GM21447 (cell line): ENCODE results near the gene MED8.

Experiments used
- ATAC-seq: cut with Tn5 transposase; IDR thresholded peaks from one replicate; pipeline ENCODE4 v1.9.1; 2021; ENCODE audit not compliant: unreplicated experiment

Gene MED8, protein sequence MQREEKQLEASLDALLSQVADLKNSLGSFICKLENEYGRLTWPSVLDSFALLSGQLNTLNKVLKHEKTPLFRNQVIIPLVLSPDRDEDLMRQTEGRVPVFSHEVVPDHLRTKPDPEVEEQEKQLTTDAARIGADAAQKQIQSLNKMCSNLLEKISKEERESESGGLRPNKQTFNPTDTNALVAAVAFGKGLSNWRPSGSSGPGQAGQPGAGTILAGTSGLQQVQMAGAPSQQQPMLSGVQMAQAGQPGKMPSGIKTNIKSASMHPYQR

DNA sequence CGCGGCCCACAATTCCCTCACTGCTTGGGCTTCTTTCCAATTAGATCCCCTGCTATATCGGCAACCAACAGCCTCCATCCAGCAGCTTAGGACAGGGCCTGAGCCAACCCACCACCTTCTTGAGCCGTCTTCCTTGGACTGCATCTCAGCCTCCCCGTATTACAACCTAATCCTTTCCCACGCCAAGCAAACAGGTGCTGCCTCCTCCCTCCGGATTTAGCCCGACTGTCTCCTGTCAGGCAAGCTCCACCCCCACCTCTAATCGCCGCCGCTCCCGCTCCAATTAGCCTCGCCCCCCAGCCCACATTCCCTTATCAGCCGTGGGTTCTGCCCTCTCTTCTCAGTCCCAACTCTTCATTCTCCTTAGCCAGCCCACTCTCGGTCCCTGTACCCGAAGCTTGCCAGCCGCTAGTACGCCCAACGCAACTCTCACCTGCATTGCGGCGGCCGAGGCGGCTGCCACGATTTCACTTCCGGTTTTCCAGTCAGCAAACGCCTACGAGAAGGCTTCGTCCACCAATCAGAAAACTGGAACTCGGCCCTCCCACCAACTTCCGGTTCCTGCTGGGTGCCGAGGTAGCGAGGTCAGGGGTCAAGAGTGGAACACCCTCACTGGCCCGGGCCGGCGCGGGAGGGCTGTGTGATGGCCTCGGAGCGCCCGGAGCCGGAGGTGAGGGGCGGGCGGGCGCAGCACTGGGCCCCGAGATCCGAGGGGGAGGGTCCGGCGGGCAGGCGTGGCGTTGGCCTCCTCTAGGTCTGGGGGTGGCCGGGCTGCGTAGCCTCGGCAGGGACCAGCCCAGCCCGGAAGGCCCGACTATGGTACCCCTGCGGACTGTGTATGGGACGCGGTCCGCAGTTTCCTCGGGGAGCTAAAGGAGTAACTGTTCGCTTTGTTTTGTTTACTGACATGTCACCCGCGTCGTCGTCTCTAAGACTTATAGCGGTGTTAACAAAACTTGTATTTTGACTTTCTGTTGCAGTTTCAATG, at the start of gene MED8, which contains the start of gene SZT2:
MED8 (minus strand) TSS at position 475 of the 988 bp plus-strand sequence; CDS start at position 439, 36 bp downstream.
SZT2 (plus strand) TSS at position 574 of the 988 bp plus-strand sequence; CDS start at position 644, 70 bp downstream.
- ATAC-seq = peak; percentile 95

DNA sequence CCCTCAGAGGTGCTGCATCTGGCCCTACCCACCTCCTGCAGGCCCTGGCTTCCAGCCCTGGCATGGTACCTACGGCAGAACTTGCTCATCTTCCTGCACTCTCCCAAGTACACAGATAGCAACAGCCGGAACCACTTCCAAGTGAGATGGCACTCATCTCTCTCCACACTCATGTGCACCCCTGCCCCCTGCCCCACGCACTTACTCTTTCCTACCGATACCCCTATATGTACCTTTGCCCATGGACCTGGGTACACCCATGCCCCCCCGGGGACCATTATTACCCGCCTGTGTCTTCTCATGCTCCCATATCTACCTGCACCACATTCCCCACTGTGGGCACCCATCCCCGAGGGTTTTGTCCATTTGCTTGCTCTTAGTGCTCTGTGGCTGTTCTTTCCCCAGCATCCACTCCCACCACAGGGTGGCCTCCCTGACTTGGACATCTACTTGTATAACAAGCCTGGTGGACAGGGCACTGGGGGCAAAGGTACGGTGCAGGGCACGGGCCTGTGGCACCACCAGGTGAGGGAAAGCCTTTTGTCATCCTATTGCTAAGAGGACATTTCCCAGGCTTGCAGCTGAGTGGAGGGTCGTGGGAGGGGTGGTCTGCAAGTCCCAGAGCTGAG, 49.5 kb upstream of the MED8 start:
- ATAC-seq = no peak

DNA sequence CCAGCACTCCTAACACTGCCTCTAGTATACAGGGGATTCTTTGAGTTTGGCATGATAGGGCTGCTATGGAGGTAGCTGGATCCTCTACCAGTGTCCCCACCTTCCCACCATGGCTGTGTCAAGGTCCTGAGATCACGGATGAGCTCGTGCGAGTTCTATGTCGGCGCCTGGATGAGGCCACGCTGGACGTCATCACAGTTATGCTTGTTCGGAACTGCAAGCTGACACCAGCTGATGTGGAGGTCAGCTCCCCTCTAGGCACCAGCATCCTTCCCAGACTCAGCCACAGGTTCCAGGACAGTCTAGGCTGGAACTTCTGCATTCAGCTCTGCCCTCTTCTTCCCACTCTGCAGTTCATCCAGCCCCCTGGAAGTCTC, 49.0 kb upstream of the MED8 start:
- ATAC-seq = no peak

DNA sequence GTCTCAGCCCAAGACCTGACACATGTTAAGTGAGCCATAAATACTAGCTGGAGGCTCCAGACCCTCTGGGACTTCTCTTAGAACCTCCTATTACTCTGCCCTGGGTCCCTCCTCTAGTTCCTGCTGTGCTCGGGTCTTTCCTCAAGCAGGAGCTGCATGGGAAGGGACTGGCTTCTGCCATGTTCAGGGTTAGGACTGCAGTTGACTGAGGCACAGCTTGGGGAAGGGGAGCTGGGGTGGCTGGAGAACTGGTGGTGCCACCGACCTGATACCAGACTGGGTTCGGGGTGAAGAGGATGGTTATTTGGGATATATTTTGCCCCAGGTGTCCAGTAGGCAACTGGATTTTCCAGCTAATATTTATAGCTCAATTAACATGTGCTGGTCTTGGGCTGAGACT, 48.4 kb upstream of the MED8 start:
- ATAC-seq = no peak

DNA sequence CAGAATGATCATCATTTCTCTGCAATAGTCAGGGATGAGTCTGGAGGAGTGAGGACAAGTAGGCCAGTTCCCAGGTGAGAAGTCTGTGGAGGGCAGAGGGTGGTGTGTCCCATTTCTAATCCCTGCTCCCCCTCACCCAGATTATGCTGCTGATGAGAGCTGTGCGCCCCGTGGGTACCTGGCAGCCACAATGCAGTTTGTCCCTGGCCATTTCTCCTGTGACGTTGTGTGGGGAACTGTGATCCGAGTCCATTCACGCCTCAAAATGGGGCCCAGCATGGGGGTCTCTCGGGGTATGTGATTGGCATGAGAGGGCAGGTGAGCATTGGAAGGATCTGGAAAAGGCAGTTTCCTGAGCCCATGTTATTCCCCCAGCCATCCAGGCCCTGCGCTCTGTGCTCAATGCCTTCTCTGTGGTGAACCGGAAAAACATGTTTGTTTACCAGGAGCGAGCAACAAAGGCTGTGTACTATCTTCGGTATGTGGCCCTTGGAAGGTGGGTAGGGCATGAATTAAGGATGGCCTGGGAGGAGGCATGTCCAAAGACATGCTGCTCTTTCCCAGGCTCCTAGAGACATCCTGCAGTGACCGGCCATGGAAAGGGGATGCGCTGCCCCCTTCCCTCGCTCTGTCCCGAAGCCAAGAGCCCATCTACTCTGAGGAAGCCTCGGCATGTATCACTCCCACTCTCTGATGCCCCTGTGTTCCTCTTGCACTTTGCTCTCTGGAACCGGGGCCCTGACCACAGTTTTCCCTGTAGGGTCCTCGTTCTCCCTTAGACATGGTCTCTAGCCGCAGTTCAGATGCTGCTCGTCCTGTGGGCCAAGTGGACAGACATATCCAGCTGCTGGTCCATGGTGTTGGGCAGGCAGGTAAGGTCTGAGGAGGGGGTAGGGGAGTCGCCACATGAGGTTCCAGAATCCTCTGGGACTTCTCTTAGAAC, 47.7 kb upstream of the MED8 start:
- no peak for ATAC-seq

DNA sequence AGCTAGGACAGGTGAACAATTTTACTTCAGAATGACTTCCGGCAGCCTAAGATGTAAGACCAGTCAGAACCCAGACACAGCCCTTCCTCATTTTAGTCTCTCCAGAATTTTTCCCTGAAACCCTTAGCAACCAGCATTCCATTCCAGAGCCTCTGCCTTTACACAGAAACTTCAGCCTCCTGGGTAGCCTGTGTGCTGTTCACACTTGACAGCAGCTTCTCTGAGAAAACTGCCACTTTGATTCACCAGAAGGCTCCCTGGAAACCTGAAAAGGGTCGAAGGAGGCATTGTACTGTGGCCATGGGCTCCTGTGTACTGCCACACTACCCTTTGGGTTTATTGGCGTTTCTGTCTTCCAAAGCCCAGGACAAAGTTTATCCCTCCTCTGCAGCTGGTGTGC, 46.8 kb upstream of the MED8 start:
- ATAC-seq = no peak

DNA sequence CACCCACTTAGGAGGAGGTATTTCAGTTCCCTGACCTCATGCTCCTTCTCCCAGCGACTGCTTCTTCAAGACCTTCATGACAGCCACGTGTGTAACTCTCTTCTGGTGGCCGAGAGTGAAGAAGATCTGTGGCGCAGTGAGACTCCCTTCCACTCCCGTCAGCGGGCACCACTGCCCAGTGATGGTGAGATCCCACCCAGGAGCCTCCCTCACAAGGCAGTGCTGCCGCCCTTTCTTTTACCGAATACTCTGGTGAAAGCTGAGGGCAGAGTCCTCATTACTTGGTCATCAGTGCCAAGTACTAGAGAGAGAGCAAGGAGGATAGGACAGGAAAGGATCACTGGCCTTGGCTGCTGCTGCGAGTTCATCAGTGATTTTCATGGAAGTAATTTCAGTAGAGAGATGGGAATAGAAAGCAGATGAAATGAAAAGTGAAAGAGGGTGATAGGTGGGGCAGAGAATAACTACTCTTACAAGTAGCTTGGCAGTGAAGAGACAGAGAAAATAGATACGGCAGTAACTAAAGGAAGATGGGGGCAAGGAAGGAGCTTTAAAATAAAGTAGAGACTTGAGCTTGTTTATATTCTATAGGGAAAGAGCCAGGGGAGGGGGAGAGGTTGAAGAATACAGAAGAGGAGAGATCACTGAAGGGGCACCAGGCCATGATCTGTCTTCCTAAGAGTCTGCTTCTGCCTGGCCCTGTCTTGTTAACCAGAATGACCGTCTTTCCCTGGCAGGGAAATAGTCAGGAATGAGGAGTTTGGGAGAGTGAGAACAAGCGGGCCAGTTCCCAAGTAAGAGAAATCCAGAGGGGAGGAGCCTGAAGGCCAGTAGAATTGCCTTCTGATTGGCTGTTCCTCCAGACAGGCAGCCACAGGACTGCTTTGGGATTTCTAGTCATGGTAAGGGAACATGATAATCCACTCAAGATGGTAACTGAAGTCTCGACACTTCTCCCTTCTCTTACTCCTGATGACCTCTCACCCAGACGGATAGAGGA, 45.8 kb upstream of the MED8 start:
- ATAC-seq = no peak

DNA sequence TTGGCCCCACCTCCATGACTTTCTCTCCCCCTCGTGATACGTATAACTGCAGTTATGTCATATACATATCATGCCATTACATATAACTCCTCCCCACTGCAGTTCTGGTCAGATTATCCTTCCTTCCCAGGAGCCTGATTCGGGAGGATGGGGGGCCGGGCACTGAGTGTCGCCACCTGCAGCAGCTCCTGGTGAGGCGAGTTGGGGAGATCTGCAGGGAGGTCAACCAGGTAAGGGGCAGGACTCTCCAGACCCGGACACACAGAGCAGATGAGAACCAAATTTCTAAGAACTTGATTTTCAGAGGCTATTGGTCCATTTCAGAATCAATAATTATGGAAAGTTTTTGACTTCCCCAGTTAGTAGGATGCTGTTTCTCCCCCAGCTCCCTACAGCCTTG, 44.7 kb upstream of the MED8 start:
- ATAC-seq = no peak

DNA sequence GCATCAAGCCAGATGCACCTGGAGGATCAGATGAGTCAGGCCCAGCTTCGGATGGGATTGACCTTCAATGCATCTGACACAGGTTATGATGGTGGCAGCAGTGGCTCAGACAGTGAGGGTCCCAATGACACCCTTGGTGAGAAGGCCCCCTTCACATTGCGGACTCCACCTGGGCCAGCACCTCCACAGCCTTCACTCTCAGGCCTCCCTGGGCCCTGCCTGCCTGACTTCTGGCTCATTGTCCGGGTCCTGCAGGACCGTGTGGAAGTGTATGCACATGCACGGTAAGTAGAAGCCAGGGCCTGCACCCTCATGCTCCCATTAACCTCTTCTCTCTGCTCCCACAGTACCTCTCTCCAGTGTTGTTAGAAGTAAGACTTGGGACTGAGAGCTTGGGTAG, 43.3 kb upstream of the MED8 start:
- ATAC-seq = no peak

DNA sequence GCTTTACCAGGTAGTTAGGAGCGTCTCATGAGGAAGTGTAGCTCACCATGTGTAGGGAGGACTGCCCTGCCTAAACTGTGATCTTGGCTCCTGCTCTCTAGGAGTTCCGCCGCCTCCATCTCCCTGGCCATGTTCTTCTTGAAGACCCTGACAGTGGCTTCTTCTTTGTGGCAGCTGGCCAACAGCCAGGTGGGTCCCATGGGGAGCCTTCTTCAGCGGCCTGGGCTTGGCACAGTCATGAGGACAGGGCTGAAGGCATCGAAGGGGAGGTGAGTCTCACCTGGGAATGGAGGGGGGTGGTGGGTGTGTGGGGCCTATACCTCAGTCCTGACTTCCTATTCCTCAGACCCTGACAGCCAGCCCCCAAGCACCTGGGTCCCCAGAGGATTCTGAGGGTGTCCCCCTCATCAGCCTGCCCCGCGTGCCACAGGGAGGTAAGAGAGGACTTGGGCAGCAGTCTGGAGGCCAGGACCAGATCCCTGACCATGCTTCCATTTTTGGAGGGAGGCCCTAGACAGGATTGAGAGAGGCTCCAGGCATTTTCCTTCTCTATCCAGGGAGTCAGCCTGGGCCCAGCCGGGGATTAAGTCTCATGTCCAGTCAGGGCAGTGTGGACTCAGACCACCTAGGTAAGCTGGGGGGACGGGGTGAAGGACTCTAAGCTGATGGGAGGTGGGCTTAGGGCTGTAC, 42.7 kb upstream of the MED8 start:
- no peak for ATAC-seq

DNA sequence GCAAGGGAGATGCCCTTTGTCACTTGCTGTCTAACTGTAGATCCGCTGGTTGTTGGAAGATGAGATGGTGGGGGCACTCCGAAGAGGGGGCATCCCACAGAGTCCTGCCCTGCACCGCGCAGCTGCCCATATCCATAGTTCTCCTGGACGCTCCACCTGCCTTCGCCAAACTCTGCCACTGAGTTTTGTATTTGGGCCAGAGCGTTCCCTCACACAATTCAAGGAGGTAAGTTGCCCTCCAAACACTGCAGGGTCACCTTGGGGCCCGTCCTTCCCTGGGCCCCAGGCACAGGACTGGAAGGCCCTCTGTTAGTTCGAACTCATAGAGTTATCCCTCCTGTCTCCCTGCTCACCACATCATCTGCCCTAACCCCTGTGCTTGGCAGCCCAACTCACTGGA, 42.1 kb upstream of the MED8 start:
- ATAC-seq = no peak

DNA sequence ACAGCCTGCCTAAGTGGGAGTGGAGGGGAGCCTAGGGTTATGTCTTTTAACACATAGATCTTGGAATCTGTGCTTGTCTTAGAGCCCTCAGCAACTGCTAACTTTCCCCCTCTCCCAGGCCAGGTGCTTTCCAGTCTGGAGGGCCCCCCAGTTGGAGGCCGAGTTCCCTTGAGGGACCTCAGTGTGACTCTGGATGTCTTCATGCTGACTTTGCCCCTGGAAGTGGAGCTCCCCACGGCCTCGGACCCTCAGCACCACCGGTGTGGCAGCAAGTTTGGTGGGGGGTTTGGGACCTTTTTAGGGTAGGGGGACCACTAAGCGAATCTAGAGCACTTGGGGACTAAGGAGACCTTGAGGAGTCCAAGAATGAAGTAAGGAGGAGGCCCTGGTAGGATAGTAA, 41.2 kb upstream of the MED8 start:
- ATAC-seq = no peak

DNA sequence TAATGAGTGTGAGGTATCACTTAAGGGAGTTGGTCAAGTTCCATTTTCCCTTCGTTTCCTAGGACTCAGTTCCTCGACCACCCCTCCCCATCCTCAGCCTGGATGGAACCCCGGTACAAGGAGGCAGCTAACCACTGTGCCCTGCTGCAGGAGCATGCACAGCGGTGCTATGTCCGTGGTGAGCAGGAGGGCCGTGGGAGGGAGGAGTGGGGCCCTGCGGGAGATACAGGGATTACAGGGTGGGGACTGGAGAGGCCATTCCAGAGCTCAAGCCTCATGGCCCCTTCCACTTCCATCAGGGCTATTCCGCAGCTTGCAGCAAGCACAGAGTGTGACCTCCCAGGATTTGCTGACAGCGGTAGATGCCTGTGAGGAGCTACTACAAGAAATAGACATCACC, 38.3 kb upstream of the MED8 start:
- ATAC-seq = no peak

DNA sequence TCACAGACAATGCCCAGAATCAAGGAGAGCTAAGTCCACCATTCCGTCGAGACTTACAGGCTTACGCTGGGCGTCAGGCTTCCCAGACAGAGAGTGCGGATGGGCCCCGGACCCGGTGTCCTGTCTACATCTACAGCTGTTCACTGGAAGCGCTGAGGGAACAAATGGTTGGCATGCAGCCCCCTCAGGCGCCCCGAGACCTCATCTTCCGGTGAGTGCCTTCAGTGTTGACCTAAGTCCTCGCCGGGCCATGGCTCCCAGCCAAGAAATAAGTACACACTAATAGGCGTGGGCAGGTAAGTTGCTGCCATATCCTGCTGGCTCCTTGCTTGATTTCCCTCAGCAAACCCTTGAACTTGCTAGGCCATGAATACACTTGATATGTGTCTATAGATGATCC, 37.9 kb upstream of the MED8 start:
- ATAC-seq = no peak

DNA sequence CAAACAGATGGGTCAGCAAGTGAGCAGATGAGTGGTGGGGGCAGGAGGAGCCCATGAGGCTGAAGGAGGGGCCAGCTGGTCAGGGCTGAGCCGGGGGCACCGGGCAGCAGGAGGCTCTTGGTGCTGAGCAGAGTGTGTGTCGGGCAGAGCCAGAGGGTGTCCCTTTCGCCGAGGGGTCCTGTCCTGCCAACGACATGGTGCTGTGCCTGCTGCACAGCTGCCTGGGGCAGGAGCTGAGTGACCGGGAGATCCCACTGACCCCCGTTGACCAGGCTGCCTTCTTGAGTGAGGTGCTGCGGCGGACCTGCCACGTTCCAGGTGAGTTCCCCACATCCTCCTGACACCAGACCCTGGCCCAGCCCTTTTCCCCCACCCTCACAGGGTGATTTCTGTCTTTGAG, 36.6 kb upstream of the MED8 start:
- no peak for ATAC-seq

DNA sequence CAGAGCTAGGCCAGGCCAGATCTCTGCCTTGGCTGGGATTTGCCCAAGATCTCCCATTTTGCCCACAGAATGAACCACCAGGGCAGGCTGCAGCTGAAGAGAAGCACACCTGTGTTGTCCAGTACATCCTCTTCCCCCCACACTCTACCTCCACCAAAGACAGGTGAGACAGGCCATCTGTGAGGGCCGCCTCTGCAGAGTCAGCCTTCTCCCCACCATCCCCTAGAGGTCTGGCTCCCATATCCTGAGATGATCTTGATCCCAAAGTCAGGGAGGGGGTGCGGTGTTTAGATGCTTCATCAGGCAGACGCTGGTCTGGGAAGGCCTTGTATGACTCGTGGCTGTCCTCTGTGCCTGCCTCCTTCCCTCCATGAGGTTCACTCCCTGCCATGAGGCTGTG, 35.4 kb upstream of the MED8 start:
- ATAC-seq = no peak

DNA sequence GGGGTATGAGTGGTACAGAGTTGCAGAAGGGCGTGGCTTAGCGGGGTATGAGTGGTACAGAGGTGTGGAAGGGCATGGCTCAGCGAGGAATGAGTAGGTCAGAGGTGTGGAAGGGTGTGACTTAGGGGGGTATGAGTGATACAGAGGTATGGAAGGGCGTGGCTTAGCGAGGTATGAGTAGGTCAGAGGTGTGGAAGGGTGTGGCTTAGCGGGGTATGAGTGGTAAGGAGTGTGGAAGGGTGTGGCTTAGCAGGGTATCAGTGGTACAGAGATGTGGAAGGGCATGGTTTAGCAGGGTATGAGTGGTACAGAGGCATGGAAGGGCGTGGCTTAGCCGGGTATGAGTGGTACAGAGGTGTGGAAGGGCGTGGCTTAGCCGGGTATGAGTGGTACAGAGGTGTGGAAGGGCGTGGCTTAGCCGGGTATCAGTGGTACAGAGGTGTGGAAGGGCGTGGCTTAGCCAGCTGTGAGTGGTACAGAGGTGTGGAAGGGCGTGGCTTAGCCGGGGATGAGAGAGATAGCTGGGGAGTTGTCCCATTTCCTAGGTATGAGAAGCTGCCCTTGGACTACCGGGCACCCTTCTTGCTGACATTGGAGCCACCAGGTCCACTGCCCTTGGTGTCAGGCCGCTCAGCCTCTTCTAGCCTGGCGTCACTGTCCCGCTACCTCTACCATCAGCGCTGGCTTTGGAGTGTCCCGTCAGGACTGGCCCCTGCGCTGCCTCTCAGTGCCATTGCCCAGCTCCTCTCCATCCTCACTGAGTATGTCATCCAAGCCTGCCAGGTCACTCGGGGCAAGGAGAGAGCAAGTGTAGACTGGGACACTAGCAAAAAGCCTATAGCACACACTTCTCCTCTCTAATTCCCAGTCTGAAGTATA, 34.3 kb upstream of the MED8 start:
- ATAC-seq = no peak
